ENCODE data around the gene PYY. TPM values are rescaled to one million over a fixed set of nuclear protein-coding genes. Genes with fewer than 3 reads are reported as not detected.

Gene PYY
- total RNA-seq, 2 experiments from 2014 or later = 0.29 TPM; not detected in 1

DNA sequence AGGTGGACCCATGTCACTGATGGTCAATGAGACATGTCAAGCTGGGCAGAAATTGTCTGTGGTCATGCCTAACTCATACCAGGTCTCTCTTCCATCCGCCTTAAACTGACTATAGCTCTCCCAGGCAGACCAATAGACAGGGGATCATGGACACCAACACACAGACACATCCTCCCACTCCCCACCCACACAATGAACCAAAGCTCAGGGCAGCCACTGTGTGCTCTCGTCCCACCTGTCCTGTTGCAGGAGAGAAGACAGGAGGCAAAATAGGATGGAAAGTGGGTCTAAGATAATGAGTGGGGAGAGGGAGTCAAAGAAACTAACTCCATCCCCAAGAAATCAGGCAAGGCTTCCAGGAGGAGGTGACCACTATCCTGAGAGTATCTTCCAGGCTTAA, 3.2 kb downstream of the PYY start:
- DNase-seq (no peak), ATAC-seq (no peak)
- intact Hi-C loops (cut with micrococcal nuclease) = no loop called here
- Mint-ChIP-seq H3K9me3 (no peaks in the 10 kb centered on the region), H3K4me1 (ENCODE audit: low read depth) (peaks cover 2% of the 10 kb centered on the region), H3K27ac (no peak overlapping the region), H3K27me3 (peaks cover 40% of the 10 kb centered on the region), H3K36me3 (ENCODE audit: low read depth) (no peaks in the 10 kb centered on the region), H3K4me3 (no peak overlapping the region)
- ChIA-PET POLR2A (no interaction called here), CTCF (interaction anchor here (1.6 to 1.8 kb wide), 2 partner anchors 12 to 20 kb away, joined by 4 read pairs; no protein-coding TSS in a partner anchor)
- no peak for TF ChIP-seq CTCF (IDR thresholded peaks at IDR 0.05)

- intact Hi-C loops (cut with micrococcal nuclease) = no loop called here
These were observed 4.0 kb downstream of the PYY start for GRCh38 chr17:43949781-43950180.

GRCh38 chr17:43946781-43947180, 7.0 kb downstream of the PYY start:
- TF ChIP-seq CTCF (IDR thresholded peaks at IDR 0.05) = no peak
- ATAC-seq = no peak
- Mint-ChIP-seq H3K4me3 (no peak overlapping the region), H3K4me1 (ENCODE audit: low read depth) (peaks cover 3% of the 10 kb centered on the region), H3K27ac (no peak overlapping the region), H3K36me3 (ENCODE audit: low read depth) (no peaks in the 10 kb centered on the region), H3K9me3 (no peaks in the 10 kb centered on the region), H3K27me3 (peaks cover 17% of the 10 kb centered on the region)
- CTCF ChIA-PET = interaction anchor here (0.7 to 1.5 kb wide), 5 partner anchors 9 to 169 kb away, joined by 3 to 5 read pairs (median 3); no protein-coding TSS in a partner anchor
- intact Hi-C loops (cut with micrococcal nuclease) = no loop called here
- no peak for DNase-seq
- POLR2A ChIA-PET = no interaction called here

More at GRCh38 chr17:43949781-43950180, 4.0 kb downstream of the PYY start:
- H3K36me3 Mint-ChIP-seq (ENCODE audit: low read depth) = no peaks in the 10 kb centered on the region
- TF ChIP-seq CTCF (IDR thresholded peaks at IDR 0.05) = no peak
- H3K4me1 Mint-ChIP-seq (ENCODE audit: low read depth) = peaks cover 4% of the 10 kb centered on the region
- ATAC-seq (no peak), DNase-seq (no peak)
- H3K4me3 Mint-ChIP-seq = no peak overlapping the region
- ChIA-PET CTCF (interaction anchor here (1.6 to 1.8 kb wide), 2 partner anchors 11 to 20 kb away, joined by 4 read pairs; no protein-coding TSS in a partner anchor), POLR2A (no interaction called here)
- peaks cover 37% of the 10 kb centered on the region for H3K27me3 Mint-ChIP-seq
- no peak overlapping the region for H3K27ac Mint-ChIP-seq
- H3K9me3 Mint-ChIP-seq = no peaks in the 10 kb centered on the region

- H3K9me3 Mint-ChIP-seq = no peaks in the 10 kb centered on the region
- no peaks in the 10 kb centered on the region for H3K36me3 Mint-ChIP-seq (ENCODE audit: low read depth)
- H3K4me1 Mint-ChIP-seq (ENCODE audit: low read depth) = peaks cover 3% of the 10 kb centered on the region
- DNase-seq (no peak), ATAC-seq (no peak)
- peaks cover 6% of the 10 kb centered on the region for H3K27me3 Mint-ChIP-seq
- H3K4me3 Mint-ChIP-seq = no peak overlapping the region
- TF ChIP-seq CTCF (IDR thresholded peaks at IDR 0.05) = no peak
- intact Hi-C loops (cut with micrococcal nuclease) = loop anchor here (2.0 kb wide), 1 partner anchor 50 kb away; no protein-coding TSS in a partner anchor
- CTCF ChIA-PET = interaction anchor here (1.0 to 4.2 kb wide), 12 partner anchors 9 to 111 kb away, joined by 4 to 62 read pairs (median 6); partner anchors contain the start of genes MPP2, PYY and TMEM101
- POLR2A ChIA-PET = no interaction called here
- H3K27ac Mint-ChIP-seq = no peak overlapping the region
These were observed 8.5 kb downstream of the PYY start for GRCh38 chr17:43945074-43945829.

- intact Hi-C loops (cut with micrococcal nuclease) = no loop called here
- ChIA-PET CTCF (interaction anchor here (1.0 to 4.2 kb wide), 16 partner anchors 17 to 99 kb away, joined by 3 to 62 read pairs (median 9); partner anchors contain the start of gene MPP2), POLR2A (no interaction called here)
- H3K4me3 Mint-ChIP-seq = no peak within 1 kb of the TSS
- peaks cover 6% of the 10 kb centered on the region for H3K27me3 Mint-ChIP-seq
- TF ChIP-seq CTCF (IDR thresholded peaks at IDR 0.05) = no peak
- ATAC-seq (no peak), DNase-seq (no peak)
- no peaks in the 10 kb centered on the region for H3K36me3 Mint-ChIP-seq (ENCODE audit: low read depth)
- no peak within 1 kb of the TSS for H3K27ac Mint-ChIP-seq
- peaks cover 14% of the 10 kb centered on the region for H3K4me1 Mint-ChIP-seq (ENCODE audit: low read depth)
- no peaks in the 10 kb centered on the region for H3K9me3 Mint-ChIP-seq
These were observed 11.6 kb downstream of the PYY start, which contains the start of gene PPY for GRCh38 chr17:43942051-43942685. TSS of gene PPY (minus strand) at chr17:43942476. CDS start at chr17:43941654, 822 bp downstream.

Data from activated CD8-positive, alpha-beta T cell treated with anti-CD3 and anti-CD28 coated beads for 36 hours (primary cell).